ENCODE results near the gene OR6S1.
"Not testable (repeated sequence)": the region's sequence is repeated elsewhere in the genome, so short reads cannot be mapped to it uniquely, and the experiment has no call there.

Gene OR6S1

DNA sequence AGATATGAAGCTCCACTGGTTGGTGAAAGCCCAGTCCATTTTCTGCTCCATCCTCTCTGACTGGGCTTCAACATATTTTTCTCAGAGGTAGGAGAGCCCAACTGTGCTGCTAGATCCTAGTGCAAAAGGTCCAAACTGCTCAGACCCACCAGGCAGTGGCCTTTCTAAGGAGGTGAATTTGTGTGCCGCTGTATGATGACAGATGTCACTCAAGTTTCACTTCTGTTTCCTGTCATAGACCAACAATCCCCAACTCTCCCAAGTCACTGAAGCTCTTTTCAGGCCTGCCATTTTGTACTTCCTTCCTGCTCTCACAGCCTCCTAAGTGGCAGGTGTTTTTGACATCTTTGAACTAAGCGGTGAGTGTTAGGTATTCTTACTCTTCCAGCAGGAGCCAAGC, 26.5 kb upstream of the OR6S1 start:
- Histone ChIP-seq H2AFZ (ENCODE audit: low read length, unreplicated experiment) (no peak overlapping the region), H3K36me3 (ENCODE audit: insufficient read depth, low read length) (no peaks in the 10 kb centered on the region), H3K4me1 (ENCODE audit: control insufficient read depth, insufficient read depth, low read length, unreplicated experiment) (no peaks in the 10 kb centered on the region), H3K27me3 (ENCODE audit: insufficient read depth, low read length) (peaks cover 27% of the 10 kb centered on the region), H3K4me3 (ENCODE audit: low read depth, low read length) (no peak overlapping the region), H3K27ac (ENCODE audit: low read depth, low read length) (no peak overlapping the region), H3K79me2 (ENCODE audit: control insufficient read depth, insufficient read depth, low read length, unreplicated experiment) (no peaks in the 10 kb centered on the region)

DNA sequence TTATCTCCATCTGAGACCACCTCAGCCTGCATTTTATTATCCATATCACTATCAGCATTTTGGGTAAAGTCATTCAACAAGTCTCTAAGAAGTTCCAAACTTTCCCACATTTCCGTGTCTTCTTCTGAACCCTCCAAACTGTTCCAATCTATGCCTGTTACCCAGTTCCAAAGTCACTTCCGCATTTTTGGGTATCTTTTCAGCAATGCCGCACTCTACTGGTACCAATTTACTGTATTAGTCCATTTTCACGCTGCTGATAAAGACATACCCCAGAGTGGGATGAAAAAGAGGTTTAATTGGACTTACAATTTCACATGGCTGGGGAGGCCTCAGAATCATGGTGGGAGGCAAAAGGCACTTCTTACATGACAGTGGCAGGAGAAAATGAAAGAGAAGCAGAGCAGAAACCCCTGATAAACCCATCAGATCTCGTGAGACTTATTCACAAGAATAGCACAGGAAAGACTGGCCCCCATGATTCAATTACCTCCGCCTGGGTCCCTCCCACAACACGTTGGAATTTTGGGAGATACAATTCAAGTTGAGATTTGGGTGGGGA, 25.0 kb upstream of the OR6S1 start:
- H3K36me3 ChIP-seq (ENCODE audit: insufficient read depth, low read length); H2AFZ ChIP-seq (ENCODE audit: low read length, unreplicated experiment); H3K4me3 ChIP-seq (ENCODE audit: low read depth, low read length); H3K79me2 ChIP-seq (ENCODE audit: control insufficient read depth, insufficient read depth, low read length, unreplicated experiment); H3K4me1 ChIP-seq (ENCODE audit: control insufficient read depth, insufficient read depth, low read length, unreplicated experiment); H3K27ac ChIP-seq (ENCODE audit: low read depth, low read length): not testable (repeated sequence)
- peaks cover 27% of the 10 kb centered on the region for H3K27me3 ChIP-seq (ENCODE audit: insufficient read depth, low read length)

DNA sequence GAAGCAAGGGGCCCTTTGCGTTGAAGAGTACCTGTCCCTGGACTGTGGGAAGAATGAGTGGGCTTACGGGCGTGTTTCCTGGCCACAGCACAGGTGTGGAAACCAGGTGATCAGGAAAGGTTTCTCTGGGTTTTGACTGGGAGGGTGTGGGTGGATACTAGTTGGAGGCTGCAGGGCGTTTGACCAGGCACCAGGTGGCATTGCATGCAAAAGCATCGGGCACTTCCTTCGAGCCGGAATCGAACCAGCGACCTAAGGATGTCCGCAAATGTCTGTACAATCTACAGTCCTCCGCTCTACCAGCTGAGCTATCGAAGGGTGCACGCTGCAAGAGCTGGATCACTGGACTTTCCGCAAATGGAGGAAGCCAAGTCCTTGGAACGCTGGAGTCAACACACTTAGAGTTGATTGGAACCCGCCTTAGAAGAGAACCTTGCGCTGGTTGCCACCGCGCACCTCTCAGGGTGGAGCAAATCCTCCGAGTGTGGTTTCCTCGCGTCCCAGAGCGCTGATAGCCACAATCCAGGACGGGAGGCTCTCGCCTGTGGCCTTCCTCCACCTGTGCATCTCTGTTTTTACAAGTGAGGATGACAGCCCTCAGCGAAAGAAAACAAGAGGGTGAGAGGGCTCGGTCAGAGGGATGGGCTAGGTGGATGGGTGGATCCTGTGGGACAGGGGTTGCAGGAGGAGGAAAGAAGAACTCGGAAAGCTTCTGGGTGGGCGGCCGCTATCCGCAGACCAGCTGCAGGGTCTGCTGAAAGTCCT, 21.7 kb upstream of the OR6S1 start:
- Histone ChIP-seq H3K4me1 (ENCODE audit: control insufficient read depth, insufficient read depth, low read length, unreplicated experiment) (no peaks in the 10 kb centered on the region), H3K4me3 (ENCODE audit: low read depth, low read length) (peak overlapping the region; percentile 75), H3K79me2 (ENCODE audit: control insufficient read depth, insufficient read depth, low read length, unreplicated experiment) (no peaks in the 10 kb centered on the region), H3K27me3 (ENCODE audit: insufficient read depth, low read length) (peaks cover 41% of the 10 kb centered on the region), H2AFZ (ENCODE audit: low read length, unreplicated experiment) (peak overlapping the region; percentile 88), H3K36me3 (ENCODE audit: insufficient read depth, low read length) (no peaks in the 10 kb centered on the region), H3K27ac (ENCODE audit: low read depth, low read length) (no peak overlapping the region)

DNA sequence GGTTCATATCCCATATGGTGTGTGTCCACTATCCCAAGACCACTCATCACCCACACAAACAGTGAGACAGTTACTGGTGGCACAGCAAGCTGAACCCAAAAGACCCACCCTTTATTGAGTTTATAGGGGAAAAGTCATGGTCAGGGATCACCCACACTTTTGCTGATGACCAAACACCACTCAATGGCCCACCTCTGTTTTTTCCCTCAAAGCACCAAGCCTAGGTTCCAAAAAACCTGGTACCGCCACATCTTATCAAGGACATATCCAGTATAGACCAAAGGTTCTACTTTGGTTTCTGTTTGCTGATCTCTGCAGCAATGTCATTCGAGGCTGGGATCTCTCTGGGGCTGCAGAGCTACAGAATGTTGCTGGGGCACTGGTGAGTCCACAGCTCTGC, 19.7 kb upstream of the OR6S1 start:
- no peaks in the 10 kb centered on the region for H3K79me2 ChIP-seq (ENCODE audit: control insufficient read depth, insufficient read depth, low read length, unreplicated experiment)
- H3K36me3 ChIP-seq (ENCODE audit: insufficient read depth, low read length) = no peaks in the 10 kb centered on the region
- no peaks in the 10 kb centered on the region for H3K4me1 ChIP-seq (ENCODE audit: control insufficient read depth, insufficient read depth, low read length, unreplicated experiment)
- H3K27ac ChIP-seq (ENCODE audit: low read depth, low read length) = no peak overlapping the region
- no peak overlapping the region for H2AFZ ChIP-seq (ENCODE audit: low read length, unreplicated experiment)
- no peak overlapping the region for H3K4me3 ChIP-seq (ENCODE audit: low read depth, low read length)
- H3K27me3 ChIP-seq (ENCODE audit: insufficient read depth, low read length) = peaks cover 49% of the 10 kb centered on the region

DNA sequence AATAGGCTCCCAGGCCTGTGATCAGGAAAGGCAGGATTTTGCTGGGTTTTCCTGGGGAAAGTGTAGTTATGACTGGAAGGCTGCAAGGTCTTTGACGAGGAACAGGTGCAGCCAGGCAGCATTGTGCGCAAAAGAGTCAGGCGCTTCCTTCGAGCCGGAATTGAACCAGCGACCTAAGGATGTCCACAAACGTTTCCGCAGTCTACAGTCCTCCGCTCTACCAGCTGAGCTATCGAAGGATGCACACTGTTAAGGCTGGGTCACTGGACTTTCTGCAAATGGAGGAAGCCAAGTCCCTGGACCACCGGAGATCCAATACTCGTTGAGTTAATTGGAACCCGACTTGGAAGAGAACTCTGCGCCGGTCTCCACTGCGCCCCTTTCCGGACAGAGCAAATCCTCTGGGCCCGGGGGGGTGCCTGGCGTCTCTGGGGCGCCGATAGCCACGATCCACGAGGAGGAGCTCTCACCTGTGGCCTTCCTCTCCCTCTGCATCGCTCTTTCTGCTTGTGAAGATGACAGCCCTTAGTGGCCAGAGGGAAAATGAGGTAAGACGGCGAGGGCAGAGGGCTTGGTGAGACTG, 18.4 kb upstream of the OR6S1 start:
- H3K79me2 ChIP-seq (ENCODE audit: control insufficient read depth, insufficient read depth, low read length, unreplicated experiment) = no peaks in the 10 kb centered on the region
- H3K36me3 ChIP-seq (ENCODE audit: insufficient read depth, low read length) = no peaks in the 10 kb centered on the region
- no peak overlapping the region for H3K4me3 ChIP-seq (ENCODE audit: low read depth, low read length)
- peaks cover 59% of the 10 kb centered on the region for H3K27me3 ChIP-seq (ENCODE audit: insufficient read depth, low read length)
- H3K4me1 ChIP-seq (ENCODE audit: control insufficient read depth, insufficient read depth, low read length, unreplicated experiment) = no peaks in the 10 kb centered on the region
- H3K27ac ChIP-seq (ENCODE audit: low read depth, low read length) = no peak overlapping the region
- no peak overlapping the region for H2AFZ ChIP-seq (ENCODE audit: low read length, unreplicated experiment)

DNA sequence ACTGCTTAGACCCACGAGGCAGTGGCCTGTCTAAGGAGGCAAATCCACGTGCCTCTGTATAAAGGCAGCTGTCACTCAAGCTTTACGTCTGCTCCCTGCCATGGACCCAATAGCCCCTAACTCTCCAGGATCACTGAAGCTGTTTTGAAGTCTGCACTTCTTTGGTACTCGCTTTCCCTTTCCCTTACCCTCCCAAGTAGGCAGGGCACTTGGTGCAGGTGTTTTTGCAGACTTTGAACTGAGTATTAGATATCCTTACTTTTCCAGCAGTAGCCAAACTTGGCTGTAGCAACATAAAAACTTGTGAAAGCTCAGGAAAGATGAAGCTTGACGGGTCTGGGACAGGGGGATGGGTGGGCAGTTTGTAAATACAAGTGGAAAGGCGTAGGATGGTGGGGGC, 17.8 kb upstream of the OR6S1 start:
- Histone ChIP-seq H3K4me3 (ENCODE audit: low read depth, low read length) (no peak overlapping the region), H2AFZ (ENCODE audit: low read length, unreplicated experiment) (no peak overlapping the region), H3K4me1 (ENCODE audit: control insufficient read depth, insufficient read depth, low read length, unreplicated experiment) (no peaks in the 10 kb centered on the region), H3K27ac (ENCODE audit: low read depth, low read length) (no peak overlapping the region), H3K79me2 (ENCODE audit: control insufficient read depth, insufficient read depth, low read length, unreplicated experiment) (no peaks in the 10 kb centered on the region), H3K36me3 (ENCODE audit: insufficient read depth, low read length) (no peaks in the 10 kb centered on the region), H3K27me3 (ENCODE audit: insufficient read depth, low read length) (peaks cover 55% of the 10 kb centered on the region)

DNA sequence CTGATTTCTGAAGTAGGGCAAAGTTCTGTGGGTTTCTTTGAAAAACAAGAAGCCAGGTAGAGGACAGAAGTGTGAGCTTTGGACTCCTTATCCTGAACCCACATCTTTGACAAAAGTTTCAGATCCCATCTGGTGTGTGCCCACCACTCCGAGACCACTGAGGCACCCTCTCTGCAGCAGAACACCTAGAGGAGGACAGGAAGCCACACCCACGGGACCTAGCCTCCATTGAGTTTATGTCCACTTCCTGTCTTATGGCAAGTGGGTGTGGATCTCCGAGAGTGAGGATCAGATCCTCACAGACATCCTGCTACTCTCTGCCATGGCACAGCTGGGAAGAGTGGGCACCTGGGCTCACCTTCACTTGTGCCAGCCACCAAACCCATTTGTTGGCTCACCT, 16.8 kb upstream of the OR6S1 start:
- Histone ChIP-seq H3K36me3 (ENCODE audit: insufficient read depth, low read length) (no peaks in the 10 kb centered on the region), H3K4me1 (ENCODE audit: control insufficient read depth, insufficient read depth, low read length, unreplicated experiment) (no peaks in the 10 kb centered on the region), H3K27me3 (ENCODE audit: insufficient read depth, low read length) (peaks cover 64% of the 10 kb centered on the region), H3K27ac (ENCODE audit: low read depth, low read length) (no peak overlapping the region), H3K4me3 (ENCODE audit: low read depth, low read length) (no peak overlapping the region), H3K79me2 (ENCODE audit: control insufficient read depth, insufficient read depth, low read length, unreplicated experiment) (no peaks in the 10 kb centered on the region), H2AFZ (ENCODE audit: low read length, unreplicated experiment) (no peak overlapping the region)

DNA sequence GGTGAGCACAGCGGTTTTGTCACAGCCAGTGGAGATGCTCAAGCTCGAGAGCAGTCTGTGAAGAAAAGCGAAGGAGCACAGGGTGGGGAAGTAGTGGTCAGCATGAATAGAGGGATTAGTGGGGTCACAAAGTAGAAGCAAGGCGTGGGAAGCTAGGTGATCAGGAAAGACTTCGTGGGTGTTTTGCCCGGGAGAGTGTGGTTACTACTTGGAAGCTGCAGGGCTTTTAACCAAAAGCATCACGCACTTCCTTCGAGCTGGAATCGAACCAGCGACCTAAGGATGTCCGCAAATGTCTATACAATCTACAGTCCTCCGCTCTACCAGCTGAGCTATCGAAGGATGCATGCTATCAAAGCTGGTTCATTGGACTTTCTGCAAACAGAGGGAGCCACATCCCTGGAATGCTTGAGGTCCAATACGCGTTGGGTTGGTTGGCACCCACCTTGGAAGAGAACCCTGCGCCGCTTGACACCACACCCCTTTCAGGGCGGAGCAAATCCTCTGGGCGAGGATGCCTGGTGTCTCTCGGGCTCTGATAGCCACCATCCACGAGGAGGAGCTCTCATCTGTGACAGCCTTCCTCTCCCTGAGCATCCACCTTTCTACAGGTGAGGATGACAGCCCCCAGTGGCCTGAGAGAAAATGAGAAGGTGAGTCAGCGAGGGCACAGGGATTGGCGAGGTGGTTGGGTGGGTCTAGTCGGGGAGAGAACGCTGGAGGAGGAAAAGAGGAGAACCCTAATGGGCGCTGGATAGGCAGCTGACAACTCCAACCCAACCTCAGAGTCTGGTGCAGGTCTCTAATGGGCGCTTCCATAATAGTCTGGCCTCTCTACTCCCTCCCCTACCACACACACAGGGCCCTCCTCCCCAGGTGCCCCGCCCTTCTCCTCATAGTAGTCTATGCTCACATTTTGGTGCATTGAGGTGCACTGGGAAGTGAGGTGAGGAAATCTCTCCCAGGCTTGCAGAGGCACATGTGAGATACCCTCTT, 16.0 kb upstream of the OR6S1 start:
- no peak overlapping the region for H2AFZ ChIP-seq (ENCODE audit: low read length, unreplicated experiment)

DNA sequence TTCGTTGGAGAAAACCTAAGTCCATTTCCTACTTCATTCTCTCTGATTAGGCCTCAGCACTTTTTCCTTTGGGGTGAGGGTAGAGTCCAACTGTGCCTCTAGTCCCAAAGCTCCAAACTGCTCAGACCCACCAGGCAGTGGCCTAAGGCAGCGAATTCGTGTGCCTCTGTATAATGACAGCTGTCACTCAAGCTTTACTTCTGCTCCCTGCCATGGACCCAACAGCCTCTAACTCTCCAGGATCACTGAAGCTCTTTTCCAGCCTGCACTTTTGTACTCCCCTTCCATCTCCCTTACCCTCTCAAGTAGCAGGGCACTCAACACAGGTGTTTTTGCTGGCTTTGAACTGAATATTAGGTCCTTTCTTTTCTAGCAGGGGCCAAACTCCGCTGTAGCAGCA, 14.8 kb upstream of the OR6S1 start:
- Histone ChIP-seq H3K4me1 (ENCODE audit: control insufficient read depth, insufficient read depth, low read length, unreplicated experiment) (no peaks in the 10 kb centered on the region), H3K4me3 (ENCODE audit: low read depth, low read length) (no peak overlapping the region), H2AFZ (ENCODE audit: low read length, unreplicated experiment) (no peak overlapping the region), H3K27ac (ENCODE audit: low read depth, low read length) (no peak overlapping the region), H3K27me3 (ENCODE audit: insufficient read depth, low read length) (peaks cover 78% of the 10 kb centered on the region), H3K36me3 (ENCODE audit: insufficient read depth, low read length) (no peaks in the 10 kb centered on the region), H3K79me2 (ENCODE audit: control insufficient read depth, insufficient read depth, low read length, unreplicated experiment) (no peaks in the 10 kb centered on the region)

More for the DNA sequence above, 16.0 kb upstream of the OR6S1 start:
- Histone ChIP-seq H3K4me3 (ENCODE audit: low read depth, low read length) (no peak overlapping the region), H3K4me1 (ENCODE audit: control insufficient read depth, insufficient read depth, low read length, unreplicated experiment) (no peaks in the 10 kb centered on the region), H3K27ac (ENCODE audit: low read depth, low read length) (no peak overlapping the region), H3K36me3 (ENCODE audit: insufficient read depth, low read length) (no peaks in the 10 kb centered on the region), H3K27me3 (ENCODE audit: insufficient read depth, low read length) (peaks cover 66% of the 10 kb centered on the region), H3K79me2 (ENCODE audit: control insufficient read depth, insufficient read depth, low read length, unreplicated experiment) (no peaks in the 10 kb centered on the region)

DNA sequence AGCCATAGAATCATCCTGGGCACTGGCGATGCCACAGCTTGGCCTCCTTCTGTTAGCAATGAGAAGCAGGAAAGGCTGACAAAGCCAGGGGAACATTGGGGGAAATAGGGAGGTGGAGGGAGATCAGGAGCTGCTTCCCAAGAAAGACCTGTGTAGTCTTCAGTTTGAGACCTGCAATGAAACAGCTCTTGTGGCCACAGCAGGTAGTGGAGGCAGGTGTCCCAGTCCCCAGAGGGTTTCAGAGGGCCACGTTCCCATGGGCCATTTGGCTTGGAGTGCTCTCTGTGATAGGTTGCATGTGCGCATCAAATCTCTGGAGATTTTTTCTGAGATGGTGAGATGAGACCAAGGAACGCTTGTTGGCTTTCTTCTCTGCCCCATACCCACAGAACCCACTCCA, 14.4 kb upstream of the OR6S1 start:
- Histone ChIP-seq H2AFZ (ENCODE audit: low read length, unreplicated experiment) (no peak overlapping the region), H3K4me1 (ENCODE audit: control insufficient read depth, insufficient read depth, low read length, unreplicated experiment) (no peaks in the 10 kb centered on the region), H3K4me3 (ENCODE audit: low read depth, low read length) (no peak overlapping the region), H3K36me3 (ENCODE audit: insufficient read depth, low read length) (no peaks in the 10 kb centered on the region), H3K79me2 (ENCODE audit: control insufficient read depth, insufficient read depth, low read length, unreplicated experiment) (no peaks in the 10 kb centered on the region), H3K27me3 (ENCODE audit: insufficient read depth, low read length) (peaks cover 79% of the 10 kb centered on the region), H3K27ac (ENCODE audit: low read depth, low read length) (no peak overlapping the region)

All from ACC112 (cell line).